Measurements from ENCODE around the gene RPRD1B.

The RPRD1B gene, protein sequence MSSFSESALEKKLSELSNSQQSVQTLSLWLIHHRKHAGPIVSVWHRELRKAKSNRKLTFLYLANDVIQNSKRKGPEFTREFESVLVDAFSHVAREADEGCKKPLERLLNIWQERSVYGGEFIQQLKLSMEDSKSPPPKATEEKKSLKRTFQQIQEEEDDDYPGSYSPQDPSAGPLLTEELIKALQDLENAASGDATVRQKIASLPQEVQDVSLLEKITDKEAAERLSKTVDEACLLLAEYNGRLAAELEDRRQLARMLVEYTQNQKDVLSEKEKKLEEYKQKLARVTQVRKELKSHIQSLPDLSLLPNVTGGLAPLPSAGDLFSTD

DNA sequence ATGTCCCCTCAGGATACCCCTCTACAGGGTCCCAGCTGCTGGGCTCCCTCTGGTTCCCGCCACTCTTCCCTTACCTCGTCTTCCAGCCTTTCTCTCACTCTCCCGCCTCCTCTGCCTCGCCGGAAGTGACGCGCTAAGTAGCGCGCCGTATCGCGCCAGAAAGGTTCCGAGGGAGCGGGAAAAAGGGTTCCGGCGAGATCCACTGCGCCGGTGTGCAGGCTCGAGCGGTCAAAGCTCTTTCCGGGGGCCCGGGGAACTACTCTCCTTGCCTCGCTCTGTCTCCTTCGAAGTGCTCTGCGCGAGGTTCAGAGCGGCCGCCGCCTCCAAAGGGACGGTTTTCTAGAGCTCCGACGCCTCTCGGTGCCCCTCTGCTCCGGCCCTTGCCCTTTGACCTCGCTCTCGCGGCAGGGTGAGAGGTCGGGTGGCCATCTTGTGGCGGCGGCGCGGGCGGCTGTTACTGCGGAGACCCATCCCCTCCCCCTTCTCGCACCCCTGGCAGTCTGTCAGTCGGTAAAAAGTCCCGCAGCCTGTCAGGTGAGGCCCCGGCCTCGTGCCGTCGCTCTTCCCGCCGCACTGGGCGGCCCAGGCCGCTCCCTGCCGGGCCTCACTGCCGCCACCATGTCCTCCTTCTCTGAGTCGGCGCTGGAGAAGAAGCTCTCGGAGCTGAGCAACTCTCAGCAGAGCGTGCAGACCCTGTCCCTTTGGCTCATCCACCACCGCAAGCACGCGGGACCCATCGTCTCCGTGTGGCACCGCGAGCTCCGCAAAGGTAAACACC, at the start of gene RPRD1B, which contains the start of gene TTI1:
Gene RPRD1B, plus strand, starts transcription at position 417 of the 778 bp plus-strand sequence. Its CDS starts 202 bp downstream, at position 619.
Gene TTI1, minus strand, starts transcription at position 127 of the 778 bp plus-strand sequence. CDS start 19,640 bp downstream, outside the sequence.
- peak; percentile 87 to 92 for DNase-seq

DNA sequence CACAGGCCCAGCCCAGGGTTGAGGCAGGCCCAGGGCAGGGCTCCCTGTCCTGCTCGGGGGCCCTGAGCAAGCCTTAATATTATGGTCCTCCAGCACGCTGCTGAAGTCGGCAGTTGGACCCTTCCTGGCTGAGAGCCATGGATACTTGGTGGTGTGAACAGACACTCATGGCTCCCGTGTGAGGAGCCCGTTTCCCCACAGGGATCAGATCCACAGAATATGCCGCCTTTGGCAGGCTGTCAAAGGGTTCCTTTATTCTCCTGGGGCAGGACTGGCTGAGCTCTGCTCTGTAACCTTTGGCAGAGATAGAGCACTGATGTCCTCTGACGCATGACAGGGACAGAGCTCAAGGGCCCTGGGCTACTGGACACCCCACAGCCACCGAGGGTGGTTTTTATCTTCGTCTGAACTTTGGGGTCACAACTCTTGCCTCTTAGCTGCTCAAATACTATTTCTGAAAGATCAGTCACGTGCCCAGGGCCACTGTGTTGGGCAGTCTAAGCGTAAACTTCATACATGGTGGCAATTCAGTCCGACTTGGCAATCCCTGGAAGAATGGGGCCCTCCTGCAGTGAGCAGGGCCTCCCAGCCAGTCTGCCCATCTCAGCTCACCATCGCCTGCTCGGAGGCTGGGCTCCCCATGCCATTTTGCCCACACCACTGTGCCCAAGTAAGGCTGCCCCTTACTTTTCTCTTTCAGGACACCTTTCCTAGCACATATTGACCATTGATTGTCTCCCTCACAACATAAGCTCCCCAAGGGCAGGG, 49.3 kb upstream of the RPRD1B start:
- no peak for DNase-seq

DNA sequence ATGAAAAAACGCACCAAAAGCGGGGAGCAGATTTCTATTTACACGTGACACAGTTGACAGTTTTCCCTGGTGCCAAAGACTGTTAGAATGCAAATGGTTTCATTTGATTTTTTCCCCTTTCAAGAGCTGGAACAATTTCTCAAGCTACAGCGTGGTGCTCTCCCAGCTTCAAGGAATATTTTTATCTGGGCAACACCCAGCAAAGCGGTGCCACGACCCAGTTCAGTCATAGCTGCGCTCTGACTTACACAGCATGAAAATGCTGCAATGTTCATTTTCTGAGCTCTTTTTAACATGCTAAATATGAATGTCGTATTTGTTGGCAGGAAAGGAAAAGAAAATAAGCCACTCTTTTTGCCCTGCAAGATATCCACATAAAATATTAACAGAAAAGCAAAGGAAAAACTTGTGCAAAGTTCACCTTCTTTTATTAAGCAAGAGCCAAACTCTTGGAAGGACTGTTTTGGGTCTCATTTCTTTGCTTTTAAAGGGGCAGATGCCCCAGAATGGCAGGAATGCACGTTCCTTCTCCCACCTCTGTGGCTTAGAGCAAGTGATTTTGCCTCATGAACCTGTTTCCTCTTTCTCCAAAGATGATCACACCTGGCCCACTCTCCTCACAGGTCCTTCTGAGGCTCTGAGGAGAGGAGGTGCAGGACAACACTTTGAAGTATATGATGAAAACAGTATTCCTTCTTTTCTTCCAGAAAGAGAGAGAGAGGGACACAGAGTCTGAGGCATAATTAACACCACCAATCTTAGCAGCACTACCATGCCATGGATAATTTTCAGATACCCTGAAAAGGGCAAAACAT, 47.3 kb upstream of the RPRD1B start:
- no peak for DNase-seq

DNA sequence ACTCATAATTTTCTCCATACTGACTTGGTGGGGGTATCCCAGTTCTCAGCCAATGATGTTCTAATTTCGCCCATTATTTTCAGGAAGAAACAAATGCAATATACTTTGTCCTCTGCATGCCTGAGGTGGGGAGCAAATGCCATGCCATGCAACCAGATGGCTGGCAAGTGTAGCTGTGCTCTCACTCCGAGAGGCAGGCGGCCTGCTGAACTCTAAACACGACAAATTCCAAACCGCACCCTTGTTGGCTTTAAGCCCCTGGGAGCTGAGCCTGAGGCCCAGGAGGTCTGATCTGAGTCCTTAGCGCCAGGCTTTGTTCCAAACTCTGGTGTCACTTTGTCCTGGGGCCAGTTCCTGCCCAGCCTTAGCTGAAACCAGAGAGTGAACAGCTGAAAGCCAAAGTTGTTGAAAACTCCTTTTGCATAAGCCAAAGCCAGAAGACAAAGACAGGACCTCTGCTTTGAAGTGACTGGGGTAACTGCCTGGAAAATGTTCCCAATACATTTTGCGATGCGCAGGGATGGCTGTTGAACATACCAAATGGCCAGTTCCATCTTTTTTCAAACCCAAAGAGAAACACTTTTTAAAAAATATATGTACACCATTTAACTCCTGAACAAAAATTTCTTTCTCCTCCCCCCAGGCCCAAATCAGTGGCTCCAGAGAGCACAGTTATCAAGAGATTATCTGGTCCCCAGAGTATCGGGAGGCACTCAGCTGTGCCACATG, 46.5 kb upstream of the RPRD1B start:
- DNase-seq: no peak

DNA sequence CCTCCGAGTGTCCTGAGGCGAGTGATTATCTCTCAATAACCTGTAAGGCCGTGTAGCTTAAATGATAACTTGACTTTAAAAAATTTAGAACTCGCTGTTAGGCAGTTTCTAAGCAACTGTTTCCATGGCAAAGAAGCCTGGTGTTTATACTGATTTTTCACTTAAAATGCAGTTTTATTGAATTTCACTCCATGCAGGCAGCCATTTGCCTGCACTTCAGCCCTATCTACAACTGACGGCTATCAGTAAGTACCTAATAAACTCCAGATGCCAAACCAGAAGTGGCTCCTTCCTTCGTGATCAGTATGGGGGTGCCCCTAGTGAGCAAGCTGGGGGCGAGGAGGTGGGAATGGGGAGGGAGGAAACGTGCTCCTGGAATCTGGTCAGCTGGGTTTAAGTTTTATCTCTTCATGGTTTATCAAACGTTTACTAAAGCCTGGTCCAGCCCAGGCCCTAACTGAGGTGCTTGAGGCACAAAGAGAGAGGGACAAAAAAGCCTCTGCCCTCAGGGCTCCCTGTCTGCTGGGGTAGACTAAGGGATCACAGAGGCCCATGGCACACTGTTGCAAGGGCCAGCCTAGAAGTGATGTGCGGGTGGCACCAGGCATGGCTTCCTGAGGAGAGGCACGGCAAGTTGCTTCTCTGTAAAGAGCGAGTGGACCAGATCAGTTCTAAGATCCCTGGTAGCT, 45.8 kb upstream of the RPRD1B start:
- DNase-seq: no peak

DNA sequence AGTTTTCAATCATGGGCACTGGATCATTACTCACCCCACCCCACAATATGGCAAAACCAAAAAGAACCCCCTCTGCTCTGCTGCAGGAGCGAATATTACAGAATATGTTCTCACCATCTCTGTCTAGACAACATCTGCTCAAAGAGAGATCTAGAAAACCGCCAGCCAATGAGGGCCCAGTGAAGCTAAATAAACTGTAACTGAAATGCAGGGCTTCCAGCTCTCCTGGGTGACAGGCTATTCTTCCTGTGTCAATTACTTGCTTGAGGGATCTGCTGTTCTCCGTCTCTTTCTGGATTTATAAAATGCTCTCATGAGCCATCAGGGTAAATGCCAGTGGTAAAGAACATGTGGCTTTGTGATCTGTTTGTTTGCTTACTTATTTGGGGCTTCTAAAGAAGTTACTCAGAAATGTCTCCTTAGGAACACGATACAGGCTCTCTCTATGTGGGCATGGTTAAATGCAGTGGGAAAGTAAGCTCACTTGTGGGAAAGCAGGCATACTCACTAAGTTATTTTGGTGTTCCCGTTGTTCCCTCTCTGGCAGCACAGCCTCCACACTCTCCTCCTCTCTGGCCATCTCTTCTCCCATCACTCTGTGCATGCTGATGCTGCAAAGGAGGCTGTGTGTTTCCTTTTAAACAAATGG, 45.1 kb upstream of the RPRD1B start:
- no peak for DNase-seq

DNA sequence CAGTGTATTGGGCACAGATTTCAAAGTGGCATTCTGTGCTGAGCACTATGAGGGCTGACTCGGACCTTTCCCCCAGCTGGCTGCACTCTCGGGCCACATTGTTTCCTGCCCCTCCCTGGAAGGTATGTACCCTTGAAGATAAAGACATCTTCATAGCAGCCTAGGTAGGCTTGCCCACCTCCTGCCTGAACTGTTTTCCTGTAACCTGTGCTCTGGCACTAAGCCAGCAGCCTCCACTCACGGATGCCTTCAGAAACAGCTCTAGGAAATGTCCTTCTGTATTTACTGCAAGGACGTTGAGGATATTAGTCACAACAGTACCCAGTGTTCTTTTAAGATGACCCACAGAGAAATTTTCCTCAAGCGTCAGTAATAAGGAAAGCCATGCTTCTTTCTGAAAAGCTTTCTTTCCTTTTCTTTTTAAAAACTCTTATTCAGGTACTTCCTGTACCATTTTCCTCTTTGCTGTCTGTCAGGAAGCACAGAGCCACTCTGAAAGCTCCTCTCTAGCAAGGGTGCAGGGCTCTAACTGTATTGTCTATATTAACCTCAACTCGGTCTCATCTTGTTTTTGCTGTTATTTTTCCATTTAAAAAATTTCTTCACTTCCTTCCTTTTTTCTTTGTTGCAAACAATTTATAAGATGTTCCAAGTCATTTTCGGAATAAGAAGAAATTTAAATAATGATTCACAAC, 43.8 kb upstream of the RPRD1B start:
- no peak for DNase-seq

DNA sequence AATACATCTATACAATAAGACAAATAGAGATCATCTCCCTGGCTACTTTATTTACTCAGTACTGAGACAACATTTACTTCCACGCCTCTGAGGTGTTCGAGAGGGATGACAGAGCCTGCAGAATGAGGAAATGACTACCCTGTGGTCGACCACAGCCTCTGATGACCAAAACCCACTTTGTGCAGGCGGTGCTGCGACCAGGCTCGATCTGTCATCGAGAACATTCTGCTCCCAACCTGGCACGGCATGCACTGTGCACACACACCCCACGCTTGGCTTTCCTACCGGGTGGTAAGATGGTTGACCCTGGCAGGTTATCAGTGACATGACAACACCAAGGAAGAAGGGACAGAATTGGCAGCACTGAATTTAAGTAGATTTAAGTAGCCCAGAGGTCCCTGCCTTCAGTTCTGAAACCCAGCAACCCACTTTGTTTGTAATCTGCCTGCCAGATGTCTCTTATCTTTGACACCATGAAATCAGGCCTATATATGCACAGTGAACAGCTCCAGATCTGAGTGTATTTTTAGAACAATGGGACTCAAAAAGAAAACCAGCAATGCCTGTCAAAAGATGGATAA, 42.9 kb upstream of the RPRD1B start:
- DNase-seq: peak; percentile 46 to 62

DNA sequence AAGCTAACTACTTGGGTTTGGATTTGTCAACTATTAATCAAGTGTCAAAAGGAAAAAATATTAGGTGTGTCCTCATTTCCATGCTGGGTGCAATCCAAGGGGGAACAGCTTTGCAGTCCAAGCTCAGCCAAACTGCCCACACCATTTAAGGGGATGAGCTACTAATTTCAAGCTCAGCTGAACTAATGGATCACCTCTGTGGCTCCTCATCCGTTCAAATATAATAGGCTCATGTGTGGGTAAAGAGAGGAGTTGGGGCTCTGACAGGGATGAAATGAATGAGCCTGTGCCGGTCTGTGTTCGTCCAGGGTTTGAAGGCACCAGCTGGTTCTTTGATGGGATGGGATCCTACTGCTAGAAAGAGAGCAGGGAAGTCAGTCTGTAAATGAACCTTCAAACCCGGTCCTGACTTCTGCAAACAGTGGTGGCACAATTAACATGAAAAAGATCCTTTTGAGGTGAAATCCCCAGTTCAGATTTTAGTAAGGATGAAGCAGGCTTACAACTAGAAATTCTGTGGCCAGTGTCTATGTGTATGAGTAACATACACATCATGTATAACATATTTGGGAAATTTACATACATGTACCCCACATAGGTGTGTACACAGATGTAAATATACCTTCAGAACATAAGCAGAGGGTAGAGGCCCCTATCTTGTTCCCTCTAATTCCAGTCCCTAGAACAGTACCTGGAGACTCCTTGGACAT, 42.2 kb upstream of the RPRD1B start:
- DNase-seq: no peak

DNA sequence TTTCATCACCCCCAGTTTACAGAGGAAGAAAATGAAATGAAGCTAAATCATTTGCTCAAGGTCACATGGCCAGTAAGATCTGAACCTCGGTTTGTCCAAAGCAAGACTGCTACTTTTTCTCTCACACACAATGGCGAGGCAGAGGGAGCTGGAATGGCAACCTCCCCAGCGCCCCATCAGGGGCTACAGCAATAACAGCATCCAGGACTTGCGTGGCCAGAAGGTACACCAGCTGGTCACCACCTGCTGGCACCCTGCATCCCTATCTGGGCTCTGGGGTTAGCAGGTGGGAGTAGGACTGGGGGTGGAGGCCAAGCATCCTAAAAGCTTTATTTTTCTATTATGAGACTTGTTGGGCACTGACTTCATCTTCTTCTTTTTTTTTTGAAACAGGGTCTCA, 41.6 kb upstream of the RPRD1B start:
- no peak for DNase-seq

DNA sequence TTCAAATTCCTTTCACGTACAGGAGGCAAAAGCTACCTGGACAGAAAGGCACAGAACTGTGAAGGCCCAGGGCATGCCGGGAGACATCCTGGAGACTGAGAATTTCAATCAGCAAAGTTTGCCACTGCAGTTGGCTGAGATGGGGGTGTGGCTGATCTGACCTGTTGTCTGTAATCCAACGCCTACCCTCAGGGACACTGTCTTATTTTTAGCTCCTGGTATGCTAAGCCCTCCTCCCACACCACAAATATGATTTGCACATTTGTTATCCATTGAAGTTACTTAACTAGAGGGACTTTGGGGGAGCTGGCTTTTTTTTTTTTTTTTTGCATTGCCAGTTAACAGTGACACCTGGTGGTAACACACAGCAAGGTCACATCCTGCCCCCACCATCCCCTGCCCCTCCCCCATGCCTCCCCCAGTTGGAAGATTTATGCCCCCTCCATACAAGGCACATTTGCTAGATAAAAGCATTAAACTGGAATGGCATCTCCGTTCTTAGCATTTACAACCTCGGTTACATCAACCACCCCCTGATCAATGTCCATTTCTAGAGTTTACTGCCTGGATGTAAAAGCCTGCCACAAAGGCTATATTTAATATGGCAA, 40.6 kb upstream of the RPRD1B start:
- DNase-seq: peak in 1 of 2 donors; percentile 25

DNA sequence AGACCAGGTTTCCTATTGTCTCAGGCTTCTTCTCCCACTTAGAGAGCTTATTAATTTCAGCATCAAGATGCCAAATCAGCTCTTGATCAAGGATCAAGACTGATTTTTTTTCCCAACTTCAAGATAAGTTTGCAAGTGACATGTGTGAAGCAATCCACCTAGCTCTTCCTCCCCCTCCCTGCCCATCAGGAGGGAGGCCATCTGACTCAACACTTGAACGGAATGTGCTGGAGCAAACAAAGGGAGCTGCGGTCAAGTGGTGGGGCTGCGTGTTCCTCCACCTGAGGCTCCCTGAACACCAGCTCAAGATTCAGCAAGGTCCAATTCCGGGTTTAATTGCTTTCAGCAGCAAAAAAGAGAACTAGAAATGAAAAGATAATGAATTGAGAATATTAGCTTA, 39.0 kb upstream of the RPRD1B start:
- no peak for DNase-seq

DNA sequence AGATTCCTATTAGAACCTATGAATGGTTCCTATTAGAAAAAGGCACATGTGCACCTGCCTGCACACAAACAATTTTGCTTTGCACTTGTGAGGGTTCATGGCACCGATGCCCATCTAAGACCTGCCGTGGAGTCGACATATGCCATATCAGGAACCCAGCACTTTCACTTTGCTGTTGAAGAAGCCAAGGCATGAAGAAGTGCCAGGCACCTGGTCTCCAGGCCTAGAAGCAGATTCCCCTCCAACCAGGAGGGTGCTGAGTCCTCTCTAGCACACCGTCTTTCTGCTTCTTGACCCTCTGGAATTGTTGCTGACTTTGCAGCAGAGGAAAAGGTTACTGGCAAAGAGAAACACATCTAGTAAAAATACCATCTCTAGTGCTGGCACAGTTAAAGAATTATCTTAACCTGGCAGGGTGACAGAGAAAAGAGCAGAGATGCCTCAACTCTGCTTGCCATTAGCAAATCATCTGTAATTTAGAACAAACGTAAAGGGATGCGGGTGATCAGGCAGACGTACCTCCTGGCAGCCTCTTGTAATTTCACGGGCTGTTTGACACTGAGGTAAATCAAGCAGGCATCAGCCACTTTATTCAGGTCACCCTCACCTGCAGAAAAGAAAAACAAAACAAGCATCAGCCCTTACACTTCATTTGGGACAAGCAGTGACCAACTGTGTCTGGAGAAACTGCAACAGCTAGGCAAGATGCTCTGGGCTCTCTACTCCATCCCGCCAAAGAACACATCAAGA, 37.5 kb upstream of the RPRD1B start:
- no peak for DNase-seq

DNA sequence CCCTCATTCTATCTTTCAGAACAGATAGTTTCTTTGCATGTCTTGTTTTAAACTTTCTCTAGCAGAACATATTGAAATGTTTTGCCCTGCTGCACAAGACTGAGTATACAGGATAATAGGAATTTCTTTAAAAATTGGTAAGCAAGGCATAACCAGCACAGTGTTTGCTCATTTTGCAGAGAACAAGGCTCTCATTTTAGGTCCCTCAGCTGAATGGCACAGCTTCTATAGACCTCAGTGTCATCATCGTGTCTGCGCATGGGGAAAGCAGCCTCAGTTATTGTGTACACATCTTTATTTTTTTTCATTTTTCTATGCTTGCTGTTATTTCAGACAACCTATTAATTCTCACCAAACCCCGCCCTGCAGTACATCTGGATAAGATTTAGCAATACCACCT, 36.0 kb upstream of the RPRD1B start:
- DNase-seq: no peak

DNA sequence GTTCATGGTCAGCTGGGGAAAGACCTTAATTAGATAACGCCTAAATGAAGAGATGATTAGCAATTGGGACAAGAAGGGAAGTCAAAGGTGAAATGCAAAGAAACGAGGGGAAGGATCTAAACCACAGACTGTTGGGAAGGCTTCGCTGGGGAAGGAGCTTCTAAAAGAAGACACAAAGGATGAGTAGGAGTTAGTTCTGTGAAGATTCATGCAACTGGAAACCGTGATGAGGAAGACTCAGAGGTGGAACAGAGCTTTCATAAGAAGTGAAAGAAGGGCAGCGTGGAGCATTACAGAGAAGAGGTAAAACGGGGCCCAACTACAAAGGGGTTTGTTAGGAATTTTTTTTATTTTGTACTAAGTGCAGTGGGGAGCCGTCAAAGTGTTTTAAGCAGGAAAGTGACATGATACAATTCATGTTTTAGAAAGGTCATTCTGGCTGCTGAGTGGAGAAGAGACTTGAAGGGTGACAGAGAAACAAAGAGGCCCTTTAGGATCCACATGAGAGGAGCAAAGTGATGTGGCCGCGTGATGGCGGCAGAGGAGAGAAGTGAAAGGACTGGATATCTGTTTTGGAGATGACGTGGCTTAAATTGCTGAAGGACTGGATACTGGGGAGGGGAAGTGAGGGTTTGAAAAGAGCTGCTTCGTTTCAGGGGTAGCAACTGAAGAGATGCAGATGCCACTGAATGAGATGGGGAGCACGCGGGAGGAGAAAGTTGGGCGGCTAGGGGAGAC, 33.9 kb upstream of the RPRD1B start:
- no peak for DNase-seq

DNA sequence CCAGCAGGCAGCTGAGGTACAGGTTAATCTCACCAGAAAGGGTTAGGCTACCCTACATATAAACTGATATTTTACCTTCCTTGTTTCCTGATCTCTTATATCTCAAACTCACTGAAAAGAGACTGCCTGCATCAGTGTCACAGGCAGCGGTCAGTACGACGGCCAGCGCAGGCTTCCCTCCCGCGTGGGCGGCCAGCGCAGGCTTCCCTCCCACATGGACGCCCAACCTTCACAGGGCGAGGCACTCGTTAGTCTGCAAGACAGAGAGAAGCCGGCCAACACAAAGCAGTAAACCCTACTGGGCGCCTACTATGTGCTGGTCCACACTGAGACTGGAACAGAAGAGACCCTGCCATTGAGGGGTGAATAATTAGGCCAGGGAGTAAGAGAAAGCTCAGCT, 33.3 kb upstream of the RPRD1B start:
- DNase-seq: no peak

Measured in CD4-positive, alpha-beta T cell treated with Interferon alpha-2 for 1 hour (primary cell).